Fibroblast of the aortic adventitia (primary cell): ENCODE data around the gene AGRP. TPM values are rescaled to one million over a fixed set of nuclear protein-coding genes. Genes with fewer than 3 reads are reported as not detected.

Experiments used
- DNase-seq: peaks from one replicate; pipeline ENCODE4 v3.0.0-alpha.2; 2010; ENCODE audit warnings: low read depth
- H3K4me3 ChIP-seq: 2 replicates; pipeline ENCODE4 v1.5.1; 2011; ENCODE audit warnings: low read depth, mild to moderate bottlenecking, control low read depth, low read length, moderate library complexity
- total RNA-seq: library from RNA; depleted of rRNA; stranded (reverse); fragments of >200 nt; gene quantifications from 2 replicates; pipeline ENCODE4 v1.2.3, GENCODE V29; 2012; ENCODE audit warnings: low replicate concordance
- TF ChIP-seq, protein P1 (sequence below): IDR thresholded peaks from 2 replicates; pipeline ENCODE4 v1.5.1; 2011; ENCODE audit warnings: mild to moderate bottlenecking, low read length, control low read depth, inconsistent platforms; ENCODE audit not compliant: insufficient read depth

AGRP gene
- total RNA-seq, 1 donor, result not detected

DNA sequence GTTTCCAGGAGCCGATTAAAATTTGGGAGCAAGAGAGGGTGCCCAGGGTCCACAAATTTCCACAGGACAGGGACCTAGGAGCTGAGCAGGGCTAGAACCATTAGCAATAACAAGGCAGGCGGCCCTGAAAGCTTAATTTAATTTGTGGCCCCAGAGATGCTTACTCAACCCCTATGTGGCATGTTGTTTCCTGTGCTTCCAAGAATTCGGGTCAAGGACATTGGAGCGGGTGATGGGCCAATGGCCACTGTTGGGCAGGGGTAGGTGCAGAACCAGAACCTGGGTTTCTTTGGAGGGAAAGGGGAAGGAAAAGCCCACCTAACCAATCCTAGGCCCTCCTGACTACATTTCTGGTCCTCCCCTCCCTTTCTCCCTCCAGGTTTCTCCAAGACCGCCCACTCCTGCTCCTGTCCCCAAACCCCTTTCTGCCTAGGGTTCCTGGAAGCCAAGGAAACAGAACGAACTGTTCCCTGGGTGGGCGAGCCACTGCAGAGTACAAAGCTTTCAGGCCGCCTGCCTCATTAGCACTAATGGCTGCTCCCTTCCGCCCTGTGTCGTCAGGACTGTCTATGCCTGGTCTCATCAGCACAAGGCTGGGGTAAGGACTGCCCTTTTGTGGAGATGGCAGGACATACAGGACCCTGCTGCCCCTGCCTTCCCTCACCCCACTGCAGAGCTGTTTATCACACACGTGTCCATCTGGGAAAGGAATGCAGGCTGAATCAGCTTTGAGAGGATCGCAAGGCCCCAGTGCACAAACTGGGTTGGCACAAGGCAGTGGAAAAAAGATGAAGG lies 581 bp upstream of the AGRP start:
- H3K4me3 ChIP-seq, result no peak overlapping the region
- TF ChIP-seq, protein P1, sequence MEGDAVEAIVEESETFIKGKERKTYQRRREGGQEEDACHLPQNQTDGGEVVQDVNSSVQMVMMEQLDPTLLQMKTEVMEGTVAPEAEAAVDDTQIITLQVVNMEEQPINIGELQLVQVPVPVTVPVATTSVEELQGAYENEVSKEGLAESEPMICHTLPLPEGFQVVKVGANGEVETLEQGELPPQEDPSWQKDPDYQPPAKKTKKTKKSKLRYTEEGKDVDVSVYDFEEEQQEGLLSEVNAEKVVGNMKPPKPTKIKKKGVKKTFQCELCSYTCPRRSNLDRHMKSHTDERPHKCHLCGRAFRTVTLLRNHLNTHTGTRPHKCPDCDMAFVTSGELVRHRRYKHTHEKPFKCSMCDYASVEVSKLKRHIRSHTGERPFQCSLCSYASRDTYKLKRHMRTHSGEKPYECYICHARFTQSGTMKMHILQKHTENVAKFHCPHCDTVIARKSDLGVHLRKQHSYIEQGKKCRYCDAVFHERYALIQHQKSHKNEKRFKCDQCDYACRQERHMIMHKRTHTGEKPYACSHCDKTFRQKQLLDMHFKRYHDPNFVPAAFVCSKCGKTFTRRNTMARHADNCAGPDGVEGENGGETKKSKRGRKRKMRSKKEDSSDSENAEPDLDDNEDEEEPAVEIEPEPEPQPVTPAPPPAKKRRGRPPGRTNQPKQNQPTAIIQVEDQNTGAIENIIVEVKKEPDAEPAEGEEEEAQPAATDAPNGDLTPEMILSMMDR, result no peak
- no peak for DNase-seq

DNA sequence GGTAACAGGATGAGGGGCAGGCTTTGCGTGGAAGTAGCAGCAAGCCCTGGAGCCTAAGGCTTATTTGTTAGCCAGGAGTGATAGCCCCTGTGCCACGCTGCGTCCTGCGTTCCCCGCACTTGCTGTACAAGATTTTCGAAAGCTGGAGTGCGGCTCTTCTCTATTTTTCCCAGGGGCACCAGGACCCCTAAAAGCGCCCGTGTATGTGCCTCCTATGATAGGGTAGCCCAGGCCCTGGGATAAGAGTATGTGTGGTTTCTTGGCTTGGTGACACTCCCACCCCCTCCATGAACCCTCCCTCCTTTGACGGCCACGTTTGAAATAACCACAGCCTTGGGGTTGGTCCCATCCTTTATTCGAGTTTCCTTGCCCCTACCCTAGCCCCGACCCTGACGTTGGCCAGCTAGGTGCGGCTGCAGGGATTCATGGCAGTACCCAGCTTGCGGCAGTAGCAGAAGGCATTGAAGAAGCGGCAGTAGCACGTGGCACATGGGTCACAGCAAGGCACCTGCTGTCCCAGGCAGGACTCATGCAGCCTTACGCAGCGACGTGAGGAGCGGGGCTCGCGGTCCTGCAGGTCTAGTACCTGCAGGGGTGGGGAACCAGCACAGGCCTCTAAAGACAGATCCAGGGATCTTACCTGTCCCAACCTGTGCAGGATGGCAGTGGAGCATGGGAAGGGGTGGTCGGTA lies 968 bp downstream of the AGRP start:
- DNase-seq, result no peak
- H3K4me3 ChIP-seq, result peak overlapping the region; percentile 70
- TF ChIP-seq, protein P1, result no peak

DNA sequence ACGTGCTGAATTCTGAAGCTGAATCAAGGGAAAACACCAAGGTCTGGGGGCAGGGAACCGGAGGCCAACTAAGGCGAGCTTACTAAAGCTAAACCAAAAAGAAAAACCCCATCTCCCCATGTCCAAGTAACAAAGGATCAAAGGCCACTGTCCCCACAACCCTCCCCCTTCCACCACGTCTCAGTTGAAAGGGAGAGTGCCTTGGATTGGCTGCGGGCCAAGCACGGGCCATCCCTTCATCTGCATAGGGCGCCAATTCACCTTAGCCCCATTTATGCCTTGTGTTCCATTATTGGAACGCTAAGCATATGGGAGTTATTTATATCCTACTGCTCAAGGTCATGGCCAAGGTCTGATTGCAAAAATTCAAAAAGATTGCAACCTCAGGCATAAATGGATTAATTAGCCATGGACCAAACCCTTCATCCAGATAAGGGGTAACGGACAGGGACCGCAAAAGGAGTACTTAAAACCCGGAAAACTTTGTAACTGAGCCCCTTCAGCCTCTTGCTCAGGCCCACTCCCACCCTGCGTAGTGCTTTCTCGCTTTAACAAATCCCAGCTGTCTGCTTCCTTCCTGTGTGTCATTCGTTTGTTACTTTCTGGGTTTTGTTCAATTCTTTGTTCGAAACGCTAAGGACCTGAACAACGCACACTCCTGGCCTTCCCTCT lies 1.6 kb downstream of the AGRP start:
- TF ChIP-seq, protein P1, result no peak
- peak; percentile 67 for DNase-seq
- H3K4me3 ChIP-seq, result peak overlapping the region; percentile 70

DNA sequence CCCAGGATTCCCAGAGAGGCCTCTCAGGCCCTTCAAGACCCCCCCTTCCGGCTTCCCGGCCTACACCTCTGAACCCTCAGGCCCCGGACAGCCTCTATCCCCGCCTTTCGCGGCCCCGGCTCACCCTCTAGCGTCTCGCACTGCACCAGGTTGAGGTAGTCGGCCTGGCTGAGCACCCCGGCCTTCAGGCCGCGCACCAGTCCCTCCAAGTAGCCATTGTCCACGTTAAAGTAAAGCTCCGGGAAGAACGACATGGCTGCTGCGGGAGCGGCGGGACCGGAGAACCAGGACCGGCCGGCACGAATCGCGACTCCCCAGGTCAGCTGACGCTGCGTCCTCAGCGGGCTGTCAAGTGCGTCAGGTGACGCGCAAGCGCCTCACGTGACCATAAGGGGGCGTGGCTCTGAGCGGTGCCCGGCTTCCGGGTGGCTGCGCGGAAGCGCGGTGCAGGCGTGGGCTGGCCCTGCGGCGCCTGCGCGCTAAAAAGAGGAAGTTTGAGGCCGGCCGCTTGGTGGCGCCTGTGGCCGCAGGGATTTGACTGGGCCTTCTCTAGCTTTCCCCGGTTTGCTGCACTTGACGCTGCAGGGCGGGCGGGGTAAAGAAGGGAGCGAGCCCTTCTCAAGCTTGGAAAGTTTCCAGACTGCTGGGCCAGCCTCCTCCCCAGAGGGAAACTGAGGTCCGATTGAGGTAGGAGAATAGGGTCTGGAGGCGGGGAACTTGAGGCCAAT lies 2.4 kb downstream of the AGRP start, which contains the start of gene ATP6V0D1:
Gene ATP6V0D1 (minus strand): TSS at position 325 of the 728 bp plus-strand sequence. CDS start 71 bp downstream, at position 254.
- H3K4me3 ChIP-seq, result peak within 1 kb of the TSS; percentile 99
- TF ChIP-seq, protein P1, result peak; percentile 84

DNA sequence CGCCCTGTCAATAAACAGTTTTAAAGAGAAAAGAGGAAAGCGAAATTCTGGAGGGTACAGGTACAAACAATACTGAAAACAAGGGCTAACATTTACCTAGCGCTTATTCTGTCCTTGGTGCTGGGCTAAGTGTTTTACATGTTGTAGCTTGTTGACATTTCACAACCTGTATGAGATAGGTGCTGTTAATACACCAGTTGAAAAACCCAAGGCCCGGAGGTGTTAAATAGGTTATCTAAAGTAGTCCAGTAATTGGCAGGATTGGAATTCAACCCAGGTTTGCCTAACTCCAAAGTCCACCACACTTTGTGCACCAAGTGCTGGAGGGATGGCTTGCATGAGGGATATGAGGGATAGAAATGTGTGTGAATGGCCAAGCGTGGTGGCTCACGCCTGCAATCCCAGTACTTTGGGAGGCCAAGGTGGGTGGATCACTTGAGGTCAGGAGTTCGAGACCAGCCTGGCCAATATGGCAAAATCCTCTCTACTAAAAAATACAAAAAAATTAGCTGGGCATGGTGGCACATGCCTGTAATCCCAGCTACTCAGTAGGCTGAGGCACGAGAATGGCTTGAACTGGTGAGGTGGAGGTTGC lies 5.3 kb downstream of the AGRP start:
- no peak overlapping the region for H3K4me3 ChIP-seq
- DNase-seq, result no peak
- TF ChIP-seq, protein P1, result no peak

More for the DNA sequence above, 2.4 kb downstream of the AGRP start, which contains the start of gene ATP6V0D1:
- peak; percentile 97 for DNase-seq
